ENCODE results near the gene C14orf132.

DNA sequence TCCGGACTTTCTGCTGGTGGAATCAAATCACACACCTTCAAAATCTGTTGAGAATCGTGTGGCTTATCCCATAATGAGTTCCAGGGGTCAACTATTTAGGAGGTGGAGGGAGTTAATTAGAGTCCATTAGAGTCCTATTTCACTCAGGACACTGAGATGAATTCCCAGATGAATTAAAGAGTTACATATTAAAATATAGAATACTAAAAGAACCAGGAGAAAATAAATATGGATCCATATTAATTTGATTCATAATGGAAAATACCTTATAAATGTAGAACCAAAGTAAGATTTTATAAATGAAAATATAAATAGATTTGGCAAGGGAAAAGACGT is 44.6 kb upstream of the C14orf132 start:
- no peak for TF ChIP-seq ZC3H10 (CRISPR knock-in tag; IDR thresholded peaks at IDR 0.05)
- TF ChIP-seq ESRRG (CRISPR knock-in tag; IDR thresholded peaks at IDR 0.05) = no peak
- TF ChIP-seq ARNTL (CRISPR knock-in tag; IDR thresholded peaks at IDR 0.05; ENCODE audit: borderline replicate concordance, low read depth) = no peak
- TF ChIP-seq, protein P1, sequence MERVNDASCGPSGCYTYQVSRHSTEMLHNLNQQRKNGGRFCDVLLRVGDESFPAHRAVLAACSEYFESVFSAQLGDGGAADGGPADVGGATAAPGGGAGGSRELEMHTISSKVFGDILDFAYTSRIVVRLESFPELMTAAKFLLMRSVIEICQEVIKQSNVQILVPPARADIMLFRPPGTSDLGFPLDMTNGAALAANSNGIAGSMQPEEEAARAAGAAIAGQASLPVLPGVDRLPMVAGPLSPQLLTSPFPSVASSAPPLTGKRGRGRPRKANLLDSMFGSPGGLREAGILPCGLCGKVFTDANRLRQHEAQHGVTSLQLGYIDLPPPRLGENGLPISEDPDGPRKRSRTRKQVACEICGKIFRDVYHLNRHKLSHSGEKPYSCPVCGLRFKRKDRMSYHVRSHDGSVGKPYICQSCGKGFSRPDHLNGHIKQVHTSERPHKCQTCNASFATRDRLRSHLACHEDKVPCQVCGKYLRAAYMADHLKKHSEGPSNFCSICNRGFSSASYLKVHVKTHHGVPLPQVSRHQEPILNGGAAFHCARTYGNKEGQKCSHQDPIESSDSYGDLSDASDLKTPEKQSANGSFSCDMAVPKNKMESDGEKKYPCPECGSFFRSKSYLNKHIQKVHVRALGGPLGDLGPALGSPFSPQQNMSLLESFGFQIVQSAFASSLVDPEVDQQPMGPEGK (CRISPR knock-in tag; IDR thresholded peaks at IDR 0.05; ENCODE audit: borderline replicate concordance) = no peak
- TF ChIP-seq PPARA (CRISPR knock-in tag; IDR thresholded peaks at IDR 0.05; ENCODE audit: borderline replicate concordance) = no peak
- no peak for TF ChIP-seq TCF4 (CRISPR knock-in tag; IDR thresholded peaks at IDR 0.05; ENCODE audit: borderline replicate concordance)
- no peak for TF ChIP-seq ZFP3 (CRISPR knock-in tag; IDR thresholded peaks at IDR 0.05)
- TF ChIP-seq, protein P2, sequence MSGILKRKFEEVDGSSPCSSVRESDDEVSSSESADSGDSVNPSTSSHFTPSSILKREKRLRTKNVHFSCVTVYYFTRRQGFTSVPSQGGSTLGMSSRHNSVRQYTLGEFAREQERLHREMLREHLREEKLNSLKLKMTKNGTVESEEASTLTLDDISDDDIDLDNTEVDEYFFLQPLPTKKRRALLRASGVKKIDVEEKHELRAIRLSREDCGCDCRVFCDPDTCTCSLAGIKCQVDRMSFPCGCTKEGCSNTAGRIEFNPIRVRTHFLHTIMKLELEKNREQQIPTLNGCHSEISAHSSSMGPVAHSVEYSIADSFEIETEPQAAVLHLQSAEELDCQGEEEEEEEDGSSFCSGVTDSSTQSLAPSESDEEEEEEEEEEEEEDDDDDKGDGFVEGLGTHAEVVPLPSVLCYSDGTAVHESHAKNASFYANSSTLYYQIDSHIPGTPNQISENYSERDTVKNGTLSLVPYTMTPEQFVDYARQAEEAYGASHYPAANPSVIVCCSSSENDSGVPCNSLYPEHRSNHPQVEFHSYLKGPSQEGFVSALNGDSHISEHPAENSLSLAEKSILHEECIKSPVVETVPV (CRISPR knock-in tag; IDR thresholded peaks at IDR 0.05) = no peak

Measured in SK-N-SH treated with all-trans-retinoic acid at 6 μM for 48 hours (cell line).